Measurements from ENCODE around the gene DHRS2. TPM values are rescaled to one million over a fixed set of nuclear protein-coding genes. Genes with fewer than 3 reads are reported as not detected.

DHRS2 gene
- total RNA-seq, 1 donor from 2014 or later = 0.69 TPM

DNA sequence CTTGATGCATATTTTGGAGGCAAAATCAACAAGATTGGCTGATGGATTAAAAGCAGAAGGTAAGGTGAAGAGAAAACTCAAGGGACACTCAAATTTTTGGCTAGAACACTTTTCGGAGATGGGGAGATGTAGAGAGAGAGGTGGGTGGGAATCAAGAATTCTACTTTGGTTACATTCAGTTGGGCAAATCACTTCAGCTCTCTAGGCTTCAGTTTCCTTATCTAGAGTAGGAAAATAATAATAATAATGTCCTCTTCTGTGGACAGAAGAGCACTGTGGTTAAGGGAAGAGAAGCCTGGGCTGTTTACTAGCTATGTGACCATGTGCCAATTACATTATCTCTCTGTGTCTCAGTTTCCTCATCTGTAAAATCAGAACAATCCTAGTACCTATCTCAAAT, 23.4 kb upstream of the DHRS2 start:
- TF ChIP-seq, protein P1, sequence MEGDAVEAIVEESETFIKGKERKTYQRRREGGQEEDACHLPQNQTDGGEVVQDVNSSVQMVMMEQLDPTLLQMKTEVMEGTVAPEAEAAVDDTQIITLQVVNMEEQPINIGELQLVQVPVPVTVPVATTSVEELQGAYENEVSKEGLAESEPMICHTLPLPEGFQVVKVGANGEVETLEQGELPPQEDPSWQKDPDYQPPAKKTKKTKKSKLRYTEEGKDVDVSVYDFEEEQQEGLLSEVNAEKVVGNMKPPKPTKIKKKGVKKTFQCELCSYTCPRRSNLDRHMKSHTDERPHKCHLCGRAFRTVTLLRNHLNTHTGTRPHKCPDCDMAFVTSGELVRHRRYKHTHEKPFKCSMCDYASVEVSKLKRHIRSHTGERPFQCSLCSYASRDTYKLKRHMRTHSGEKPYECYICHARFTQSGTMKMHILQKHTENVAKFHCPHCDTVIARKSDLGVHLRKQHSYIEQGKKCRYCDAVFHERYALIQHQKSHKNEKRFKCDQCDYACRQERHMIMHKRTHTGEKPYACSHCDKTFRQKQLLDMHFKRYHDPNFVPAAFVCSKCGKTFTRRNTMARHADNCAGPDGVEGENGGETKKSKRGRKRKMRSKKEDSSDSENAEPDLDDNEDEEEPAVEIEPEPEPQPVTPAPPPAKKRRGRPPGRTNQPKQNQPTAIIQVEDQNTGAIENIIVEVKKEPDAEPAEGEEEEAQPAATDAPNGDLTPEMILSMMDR (conservative IDR thresholded peaks at IDR 0.05; ENCODE audit: low read depth, low read length) = no peak
- DNase-seq (ENCODE audit: low read depth) = no peak
- H3K4me3 ChIP-seq (ENCODE audit: low read depth, low read length) = no peak overlapping the region

GRCh38 chr14:23613242-23614070, 22.7 kb upstream of the DHRS2 start:
- TF ChIP-seq, protein P1 (conservative IDR thresholded peaks at IDR 0.05; ENCODE audit: low read depth, low read length) = no peak
- H3K4me3 ChIP-seq (ENCODE audit: low read depth, low read length) = no peak overlapping the region
- DNase-seq (ENCODE audit: low read depth) = no peak

DNA sequence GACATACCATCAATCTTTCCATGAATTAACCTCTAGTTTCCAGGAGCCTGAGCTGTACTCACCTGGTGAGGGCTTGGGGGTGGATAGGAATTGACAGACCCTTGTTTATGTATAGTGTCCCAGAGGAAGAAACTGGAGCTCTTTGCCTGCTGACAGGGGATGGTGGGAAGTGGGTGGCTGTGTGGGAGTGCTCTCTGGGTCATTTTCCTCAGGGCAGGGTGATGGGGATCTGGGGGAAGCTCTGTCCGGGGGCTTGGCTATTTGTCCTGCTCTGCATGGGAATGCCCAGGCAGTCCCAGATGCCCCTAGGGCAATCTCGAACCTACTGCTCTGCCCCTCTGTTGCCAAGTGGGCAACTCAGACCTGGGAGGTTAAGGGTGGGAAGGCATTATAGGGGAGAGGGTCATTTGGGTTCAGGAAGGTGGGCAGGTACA, 21.8 kb upstream of the DHRS2 start:
- H3K4me3 ChIP-seq (ENCODE audit: low read depth, low read length) = no peak overlapping the region
- TF ChIP-seq, protein P1 (conservative IDR thresholded peaks at IDR 0.05; ENCODE audit: low read depth, low read length) = no peak
- no peak for DNase-seq (ENCODE audit: low read depth)

DNA sequence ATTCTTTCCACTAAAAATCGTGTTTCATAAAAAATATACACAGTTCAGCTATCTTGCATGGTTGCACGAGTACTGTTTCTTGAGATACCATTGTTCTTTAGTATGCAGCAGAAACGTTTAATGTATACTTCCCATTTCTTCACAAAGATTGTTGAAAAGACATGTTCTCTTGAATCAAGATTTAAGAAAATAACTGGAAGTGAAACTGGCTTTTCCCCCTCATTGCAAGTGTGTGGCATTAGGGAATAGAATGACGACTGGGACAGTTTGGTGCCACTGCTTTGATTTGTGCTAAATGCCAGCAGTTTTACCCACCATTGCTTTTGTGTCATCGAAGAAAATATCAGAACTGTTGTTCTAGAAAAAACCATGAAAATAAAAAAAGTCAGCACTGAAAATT, 20.3 kb upstream of the DHRS2 start:
- H3K4me3 ChIP-seq (ENCODE audit: low read depth, low read length) = no peak overlapping the region
- DNase-seq (ENCODE audit: low read depth) = no peak
- TF ChIP-seq, protein P1 (conservative IDR thresholded peaks at IDR 0.05; ENCODE audit: low read depth, low read length) = no peak

- H3K4me3 ChIP-seq (ENCODE audit: low read depth, low read length) = no peak overlapping the region
- TF ChIP-seq, protein P1 (conservative IDR thresholded peaks at IDR 0.05; ENCODE audit: low read depth, low read length) = no peak
These were observed 18.6 kb upstream of the DHRS2 start for GRCh38 chr14:23617539-23617938.

GRCh38 chr14:23618415-23618988, 17.7 kb upstream of the DHRS2 start:
- TF ChIP-seq, protein P1 (conservative IDR thresholded peaks at IDR 0.05; ENCODE audit: low read depth, low read length) = no peak
- H3K4me3 ChIP-seq (ENCODE audit: low read depth, low read length) = no peak overlapping the region
- no peak for DNase-seq (ENCODE audit: low read depth)

More at GRCh38 chr14:23617539-23617938, 18.6 kb upstream of the DHRS2 start:
- DNase-seq (ENCODE audit: low read depth) = no peak
